Neural cell (in vitro differentiated cells): ENCODE measurements around the gene LIMS1. TPM values are rescaled to one million over a fixed set of nuclear protein-coding genes. Genes with fewer than 3 reads are reported as not detected.

Experiments
- H2AFZ ChIP-seq: fragments of 200-600, 300-800 bp; sonication (generic), shearing (Covaris generic); 2 replicates; pipeline ENCODE4 v1.6.0; 2014; ENCODE audit warnings: low read depth, mild to moderate bottlenecking, antibody characterized with exemption, low read length, moderate library complexity
- H3F3A ChIP-seq: fragments of 200-600 bp; shearing (Covaris generic); 2 replicates; pipeline ENCODE4 v1.6.1; 2016; ENCODE audit warnings: mild to moderate bottlenecking, moderate library complexity, mixed read lengths, antibody characterized with exemption, low read length; ENCODE audit not compliant: insufficient read depth, poor library complexity, severe bottlenecking
- H3K27ac ChIP-seq: fragments of 200-600, 300-800 bp; sonication (generic), shearing (Covaris generic); 2 replicates; pipeline ENCODE4 v1.5.1; 2014; ENCODE audit warnings: mild to moderate bottlenecking, low read length, moderate library complexity
- H3K27me3 ChIP-seq: fragments of 300-800, 200-600 bp; sonication (generic), shearing (Covaris generic); 2 replicates; pipeline ENCODE4 v1.6.0; 2014; ENCODE audit warnings: mild to moderate bottlenecking, low read depth, low read length, moderate library complexity; ENCODE audit not compliant: insufficient read depth
- H3K36me3 ChIP-seq: fragments of 300-800, 200-600 bp; sonication (generic), shearing (Covaris generic); 2 replicates; pipeline ENCODE4 v1.5.1; 2014; ENCODE audit warnings: mild to moderate bottlenecking, antibody characterized with exemption, low read length, moderate library complexity; ENCODE audit not compliant: insufficient read depth
- H3K4me2 ChIP-seq: fragments of 300-800, 200-600 bp; sonication (generic), shearing (Covaris generic); 2 replicates; pipeline ENCODE4 v1.6.0; 2014; ENCODE audit warnings: mild to moderate bottlenecking, low read length
- H3K4me3 ChIP-seq: fragments of 300-800, 200-600 bp; sonication (generic), shearing (Covaris generic); 2 replicates; pipeline ENCODE4 v1.5.1; 2014; ENCODE audit warnings: mild to moderate bottlenecking, low read length, moderate library complexity
- H3K79me2 ChIP-seq: fragments of 200-600 bp; shearing (Covaris generic); replicated peaks from 2 replicates; pipeline ENCODE4 v1.6.0; 2014; ENCODE audit warnings: mild to moderate bottlenecking, low read length, moderate library complexity; ENCODE audit not compliant: insufficient read depth
- H3K9ac ChIP-seq: fragments of 300-800, 200-600 bp; sonication (generic), shearing (Covaris generic); 2 replicates; pipeline ENCODE4 v1.6.1; 2016; ENCODE audit warnings: mild to moderate bottlenecking, low read length, mixed read lengths
- H3K9me2 ChIP-seq: fragments of 200-600 bp; shearing (Covaris generic); 2 replicates; pipeline ENCODE4 v1.6.1; 2016; ENCODE audit warnings: mild to moderate bottlenecking, low read length, mixed read lengths; ENCODE audit not compliant: insufficient read depth
- H3K9me3 ChIP-seq: fragments of 200-600, 300-800 bp; sonication (generic), shearing (Covaris generic); 2 replicates; pipeline ENCODE4 v1.6.1; 2016; ENCODE audit warnings: mild to moderate bottlenecking, mixed run types, low read length, moderate library complexity, mixed read lengths
- H4K20me1 ChIP-seq: fragments of 200-600 bp; shearing (Covaris generic); 2 replicates; pipeline ENCODE4 v1.6.1; 2016; ENCODE audit warnings: mild to moderate bottlenecking, mixed run types; ENCODE audit not compliant: insufficient read depth
- EP300 ChIP-seq: fragments of 450-650 bp; conservative IDR thresholded peaks from 2 replicates; pipeline ENCODE4 v1.6.1; 2014; ENCODE audit warnings: antibody characterized with exemption, mild to moderate bottlenecking, moderate library complexity; ENCODE audit not compliant: poor library complexity, severe bottlenecking
- EZH2 ChIP-seq: fragments of 200-600, 300-800 bp; shearing (Covaris generic), sonication (generic); IDR thresholded peaks from 2 replicates; pipeline ENCODE4 v1.6.1; 2014; ENCODE audit warnings: antibody characterized with exemption, low read length, borderline replicate concordance, mild to moderate bottlenecking; ENCODE audit not compliant: insufficient read depth, poor library complexity, severe bottlenecking
- MXI1 ChIP-seq: fragments of 450-650 bp; conservative IDR thresholded peaks from 2 replicates; pipeline ENCODE4 v1.6.1; 2014; ENCODE audit warnings: antibody characterized with exemption, mild to moderate bottlenecking; ENCODE audit not compliant: poor library complexity, severe bottlenecking
- POLR2AphosphoS5 ChIP-seq: IDR thresholded peaks from 2 replicates; pipeline ENCODE4 v1.6.1; 2012
- RAD21 ChIP-seq: fragments of 450-650 bp; conservative IDR thresholded peaks from 2 replicates; pipeline ENCODE4 v1.6.1; 2014; ENCODE audit warnings: antibody characterized with exemption, mild to moderate bottlenecking, moderate library complexity
- SMC3 ChIP-seq: fragments of 450-650 bp; conservative IDR thresholded peaks from 2 replicates; pipeline ENCODE4 v1.6.1; 2014; ENCODE audit warnings: antibody characterized with exemption, mild to moderate bottlenecking, moderate library complexity; ENCODE audit not compliant: poor library complexity
- TAF1 ChIP-seq: IDR thresholded peaks from 2 replicates; pipeline ENCODE4 v1.6.1; 2012; ENCODE audit warnings: low read depth
- polyA plus RNA-seq: library from polyadenylated mRNA; depleted of rRNA; stranded (reverse); fragments of >200 nt; gene quantifications from 2 replicates; pipeline ENCODE4 v1.2.3, GENCODE V29; 2014
- TF ChIP-seq, protein P1 (sequence below): IDR thresholded peaks from 2 replicates; pipeline ENCODE4 v1.6.1; 2012; ENCODE audit warnings: borderline replicate concordance
- TF ChIP-seq, protein P2 (sequence below): fragments of 450-650 bp; IDR thresholded peaks from 2 replicates; pipeline ENCODE4 v1.5.1; 2014; ENCODE audit warnings: antibody characterized with exemption, mild to moderate bottlenecking, moderate library complexity; ENCODE audit not compliant: poor library complexity, severe bottlenecking

LIMS1 gene
- polyA plus RNA-seq, 1 donor from 2014 or later = 12.3 TPM

DNA sequence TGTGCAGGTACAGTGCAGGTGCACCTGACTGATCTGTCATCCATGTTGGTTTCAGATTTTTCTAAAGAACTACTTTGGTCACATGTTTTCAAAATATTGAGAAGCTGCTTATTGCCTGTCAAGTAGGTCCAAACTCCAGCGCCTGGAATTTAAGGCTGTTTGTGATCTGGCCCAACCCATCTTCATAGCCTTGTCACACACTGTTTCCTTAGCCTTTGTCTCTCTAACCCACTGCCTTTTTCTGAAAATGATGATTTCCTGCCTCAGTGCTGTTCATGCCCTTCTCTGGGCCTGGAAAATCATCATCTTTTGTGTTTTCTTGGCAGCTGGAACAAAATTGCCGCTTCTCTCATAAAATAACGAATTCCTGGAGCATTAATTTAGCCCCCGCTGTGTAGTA, 7.2 kb downstream of the LIMS1 start:
- TF ChIP-seq EP300 (no peak), MXI1 (no peak), SMC3 (no peak), TAF1 (no peak), POLR2AphosphoS5 (no peak), EZH2 (no peak), RAD21 (no peak)
- TF ChIP-seq, protein P1, sequence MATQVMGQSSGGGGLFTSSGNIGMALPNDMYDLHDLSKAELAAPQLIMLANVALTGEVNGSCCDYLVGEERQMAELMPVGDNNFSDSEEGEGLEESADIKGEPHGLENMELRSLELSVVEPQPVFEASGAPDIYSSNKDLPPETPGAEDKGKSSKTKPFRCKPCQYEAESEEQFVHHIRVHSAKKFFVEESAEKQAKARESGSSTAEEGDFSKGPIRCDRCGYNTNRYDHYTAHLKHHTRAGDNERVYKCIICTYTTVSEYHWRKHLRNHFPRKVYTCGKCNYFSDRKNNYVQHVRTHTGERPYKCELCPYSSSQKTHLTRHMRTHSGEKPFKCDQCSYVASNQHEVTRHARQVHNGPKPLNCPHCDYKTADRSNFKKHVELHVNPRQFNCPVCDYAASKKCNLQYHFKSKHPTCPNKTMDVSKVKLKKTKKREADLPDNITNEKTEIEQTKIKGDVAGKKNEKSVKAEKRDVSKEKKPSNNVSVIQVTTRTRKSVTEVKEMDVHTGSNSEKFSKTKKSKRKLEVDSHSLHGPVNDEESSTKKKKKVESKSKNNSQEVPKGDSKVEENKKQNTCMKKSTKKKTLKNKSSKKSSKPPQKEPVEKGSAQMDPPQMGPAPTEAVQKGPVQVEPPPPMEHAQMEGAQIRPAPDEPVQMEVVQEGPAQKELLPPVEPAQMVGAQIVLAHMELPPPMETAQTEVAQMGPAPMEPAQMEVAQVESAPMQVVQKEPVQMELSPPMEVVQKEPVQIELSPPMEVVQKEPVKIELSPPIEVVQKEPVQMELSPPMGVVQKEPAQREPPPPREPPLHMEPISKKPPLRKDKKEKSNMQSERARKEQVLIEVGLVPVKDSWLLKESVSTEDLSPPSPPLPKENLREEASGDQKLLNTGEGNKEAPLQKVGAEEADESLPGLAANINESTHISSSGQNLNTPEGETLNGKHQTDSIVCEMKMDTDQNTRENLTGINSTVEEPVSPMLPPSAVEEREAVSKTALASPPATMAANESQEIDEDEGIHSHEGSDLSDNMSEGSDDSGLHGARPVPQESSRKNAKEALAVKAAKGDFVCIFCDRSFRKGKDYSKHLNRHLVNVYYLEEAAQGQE = no peak
- TF ChIP-seq, protein P2, sequence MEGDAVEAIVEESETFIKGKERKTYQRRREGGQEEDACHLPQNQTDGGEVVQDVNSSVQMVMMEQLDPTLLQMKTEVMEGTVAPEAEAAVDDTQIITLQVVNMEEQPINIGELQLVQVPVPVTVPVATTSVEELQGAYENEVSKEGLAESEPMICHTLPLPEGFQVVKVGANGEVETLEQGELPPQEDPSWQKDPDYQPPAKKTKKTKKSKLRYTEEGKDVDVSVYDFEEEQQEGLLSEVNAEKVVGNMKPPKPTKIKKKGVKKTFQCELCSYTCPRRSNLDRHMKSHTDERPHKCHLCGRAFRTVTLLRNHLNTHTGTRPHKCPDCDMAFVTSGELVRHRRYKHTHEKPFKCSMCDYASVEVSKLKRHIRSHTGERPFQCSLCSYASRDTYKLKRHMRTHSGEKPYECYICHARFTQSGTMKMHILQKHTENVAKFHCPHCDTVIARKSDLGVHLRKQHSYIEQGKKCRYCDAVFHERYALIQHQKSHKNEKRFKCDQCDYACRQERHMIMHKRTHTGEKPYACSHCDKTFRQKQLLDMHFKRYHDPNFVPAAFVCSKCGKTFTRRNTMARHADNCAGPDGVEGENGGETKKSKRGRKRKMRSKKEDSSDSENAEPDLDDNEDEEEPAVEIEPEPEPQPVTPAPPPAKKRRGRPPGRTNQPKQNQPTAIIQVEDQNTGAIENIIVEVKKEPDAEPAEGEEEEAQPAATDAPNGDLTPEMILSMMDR = no peak
- Histone ChIP-seq H3F3A (no peaks in the 10 kb centered on the region), H3K9me2 (no peaks in the 10 kb centered on the region), H4K20me1 (no peaks in the 10 kb centered on the region), H3K4me2 (no peak overlapping the region), H3K9me3 (no peaks in the 10 kb centered on the region), H3K27me3 (no peaks in the 10 kb centered on the region), H3K36me3 (no peaks in the 10 kb centered on the region), H2AFZ (no peak overlapping the region), H3K79me2 (peaks cover 31% of the 10 kb centered on the region), H3K9ac (no peak overlapping the region), H3K4me3 (no peak overlapping the region), H3K27ac (no peak overlapping the region)

DNA sequence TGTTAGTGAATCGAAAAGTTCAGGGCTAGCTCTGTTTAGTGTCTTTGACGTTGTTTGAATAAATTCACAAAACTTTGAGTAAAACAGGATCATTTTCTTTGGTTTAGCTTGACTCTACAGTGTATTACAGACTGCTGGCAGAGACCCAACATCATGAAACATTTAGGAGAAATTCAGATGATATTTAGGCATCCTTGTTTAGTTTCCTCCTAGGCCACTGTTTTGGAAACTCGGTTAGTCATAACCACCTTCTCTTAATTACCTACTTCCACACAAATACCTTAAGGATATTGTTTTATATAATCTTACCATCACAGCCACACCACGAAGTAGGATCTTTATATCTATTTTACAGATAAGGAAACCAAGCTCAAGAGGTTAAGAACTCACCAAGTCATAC, 7.8 kb downstream of the LIMS1 start:
- Histone ChIP-seq H3K4me3 (no peak overlapping the region), H3K27me3 (no peaks in the 10 kb centered on the region), H3K9ac (no peak overlapping the region), H3K4me2 (no peak overlapping the region), H4K20me1 (no peaks in the 10 kb centered on the region), H3K36me3 (no peaks in the 10 kb centered on the region), H3K9me3 (no peaks in the 10 kb centered on the region), H3F3A (no peaks in the 10 kb centered on the region), H3K79me2 (peaks cover 27% of the 10 kb centered on the region), H2AFZ (no peak overlapping the region), H3K9me2 (no peaks in the 10 kb centered on the region), H3K27ac (no peak overlapping the region)
- TF ChIP-seq, protein P2 = no peak
- TF ChIP-seq EZH2 (no peak), EP300 (no peak), TAF1 (no peak), RAD21 (no peak), SMC3 (no peak), POLR2AphosphoS5 (no peak), MXI1 (no peak)
- TF ChIP-seq, protein P1 = no peak
